Thymus (tissue), 11 donors: ENCODE measurements around the gene TUBA3D. TPM values are rescaled to one million over a fixed set of nuclear protein-coding genes. Genes with fewer than 3 reads are reported as not detected.
"Not testable (repeated sequence)": the region's sequence is repeated elsewhere in the genome, so short reads cannot be mapped to it uniquely, and the experiment has no call there.

Experiments
- DNase-seq, 9 donors: peaks; one replicate each; pipeline ENCODE4 v3.0.0-alpha.2; 2013; ENCODE audit warnings: low spot score in 9 of 9, low read depth in 6 of 9, missing footprints in 1 of 9
- H3K27ac ChIP-seq, 2 donors: one replicate each; pipeline ENCODE4 v1.5.1; 2013; ENCODE audit warnings: control low read depth in 1 of 2, low read depth in 1 of 2, low read length in 1 of 2, mild to moderate bottlenecking in 1 of 2, moderate library complexity in 1 of 2
- H3K27me3 ChIP-seq, 2 donors: one replicate each; pipeline ENCODE4 v1.5.1; 2013; ENCODE audit warnings: low read length in 1 of 2; ENCODE audit not compliant: control insufficient read depth in 2 of 2, insufficient read depth in 1 of 2
- H3K36me3 ChIP-seq, 2 donors: one replicate each; pipeline ENCODE4 v1.5.1; 2013; ENCODE audit warnings: low read length in 1 of 2, mild to moderate bottlenecking in 1 of 2, moderate library complexity in 1 of 2; ENCODE audit not compliant: control insufficient read depth in 2 of 2, insufficient read depth in 2 of 2
- H3K4me1 ChIP-seq, 2 donors: one replicate each; pipeline ENCODE4 v1.5.1; 2013; ENCODE audit warnings: low read length in 2 of 2; ENCODE audit not compliant: control insufficient read depth in 2 of 2, insufficient read depth in 2 of 2
- H3K4me3 ChIP-seq, 2 donors: one replicate each; pipeline ENCODE4 v1.5.1; 2013; ENCODE audit warnings: low read length in 2 of 2, control low read depth in 1 of 2, mild to moderate bottlenecking in 1 of 2
- H3K9me3 ChIP-seq, 2 donors: one replicate each; pipeline ENCODE4 v1.5.1; 2013; ENCODE audit warnings: low read length in 1 of 2, mild to moderate bottlenecking in 1 of 2; ENCODE audit not compliant: control insufficient read depth in 2 of 2, insufficient read depth in 1 of 2
- WGBS: extraction: QIAGEN DNeasy Blood & Tissue Kit; methylation state at CpG from one replicate; pipeline ENCODE4 v1.1.7; 2013; 5-methylcytosine and 5-hydroxymethylcytosine counted together
- polyA plus RNA-seq: library from polyadenylated mRNA; stranded (reverse); fragments of 200-250 nt; gene quantifications from one replicate; pipeline ENCODE4 v1.2.3, GENCODE V29; 2013
- total RNA-seq: library from RNA; stranded (reverse); fragments of 120-200 nt; gene quantifications from one replicate; pipeline ENCODE4 v1.2.4, GENCODE V29; 2013
- donor health status: healthy.

The TUBA3D gene
- total and polyA plus RNA-seq, 2 donors, result 0.05 to 4.1 TPM

DNA sequence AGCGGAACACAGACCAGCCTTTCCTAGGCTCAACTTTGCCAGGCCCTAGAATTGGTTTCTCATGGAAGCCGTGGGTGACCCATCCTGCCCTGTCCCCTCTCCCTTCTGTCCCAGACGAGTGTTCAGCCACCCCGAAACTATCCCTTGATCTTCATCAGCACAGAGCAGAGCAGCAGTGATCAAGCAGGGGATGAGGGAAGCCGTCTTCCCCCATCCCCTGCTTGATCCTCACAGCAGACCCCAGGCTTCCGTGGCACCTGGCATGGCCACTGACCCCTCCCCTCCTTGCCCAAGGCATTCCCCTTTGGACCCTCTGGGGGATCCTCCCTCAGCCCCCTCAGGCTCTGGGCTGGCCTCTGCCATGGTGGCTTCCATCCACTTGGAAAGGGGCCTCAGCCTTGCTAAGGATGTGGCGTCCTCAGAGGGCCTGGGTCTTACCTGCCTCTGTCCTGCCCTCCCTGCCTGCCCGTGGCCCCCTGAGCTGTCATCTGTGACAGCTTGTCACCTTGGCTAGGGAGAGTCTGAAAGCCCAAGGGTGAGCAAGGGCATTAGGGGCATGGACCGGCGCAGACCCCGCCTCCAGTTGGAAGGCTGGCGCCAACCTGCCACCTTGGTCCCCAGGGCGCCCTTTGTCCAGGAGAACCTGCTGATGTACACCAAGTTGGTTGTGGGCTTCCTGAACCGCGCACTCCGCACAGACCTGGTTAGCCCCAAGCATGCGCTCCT, 41.4 kb downstream of the TUBA3D start:
- Histone ChIP-seq H3K27ac (no peak overlapping the region), H3K4me3 (no peak overlapping the region), H3K9me3 (no peaks in the 10 kb centered on the region), H3K27me3 (no peaks in the 10 kb centered on the region), H3K4me1 (no peaks in the 10 kb centered on the region), H3K36me3 (peaks cover 39 to 58% of the 10 kb centered on the region in 2 donors)
- no peak for DNase-seq
- WGBS, result 98% methylated on average over 17 of the region's 17 CpGs

DNA sequence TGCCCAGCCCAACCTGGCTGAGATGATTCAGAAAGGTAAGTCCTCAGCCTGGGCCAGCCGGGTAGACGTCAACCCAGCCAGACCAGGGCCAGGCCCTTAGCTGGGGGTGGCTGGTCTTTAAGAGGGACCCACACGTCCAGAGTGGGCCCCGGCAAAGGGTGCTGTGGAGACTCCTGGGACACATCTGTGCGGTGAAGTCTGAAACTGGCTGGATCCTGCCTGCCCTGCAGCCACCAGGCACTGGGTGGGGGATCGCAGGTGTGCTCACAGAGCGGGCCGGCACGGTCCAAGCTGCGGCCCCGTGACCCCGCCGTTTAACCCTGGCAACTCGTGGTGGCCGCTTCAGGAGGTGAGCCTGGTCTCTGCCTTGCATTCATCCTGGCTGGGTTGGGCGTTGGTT, 41.9 kb downstream of the TUBA3D start:
- not testable (repeated sequence) for H3K27ac ChIP-seq, H3K9me3 ChIP-seq, DNase-seq, H3K4me1 ChIP-seq, H3K27me3 ChIP-seq, H3K4me3 ChIP-seq
- peaks cover 35 to 52% of the 10 kb centered on the region in 2 donors for H3K36me3 ChIP-seq
- 90% methylated on average over 16 of the region's 16 CpGs for WGBS

DNA sequence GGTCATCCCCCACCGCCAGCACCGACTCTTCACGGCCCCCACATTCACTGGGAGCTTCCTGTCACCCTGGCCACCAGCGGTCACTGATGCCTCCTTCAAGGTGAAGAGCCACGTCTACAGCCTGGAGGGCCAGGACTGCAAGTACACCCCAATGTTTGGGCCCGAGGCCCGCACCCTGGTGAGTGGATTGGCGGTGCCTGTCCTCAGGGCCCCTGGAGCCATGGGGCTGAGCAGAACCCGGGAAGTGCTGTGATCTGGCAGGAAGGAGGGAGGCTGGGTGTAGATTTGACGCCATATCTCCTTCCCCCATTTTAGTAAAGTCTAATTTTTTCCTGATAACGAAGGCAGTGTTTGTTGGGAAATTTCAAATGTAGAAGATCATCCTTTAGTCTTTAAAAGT, 42.6 kb downstream of the TUBA3D start:
- not testable (repeated sequence) for H3K27ac ChIP-seq, DNase-seq, H3K27me3 ChIP-seq, H3K9me3 ChIP-seq, H3K4me3 ChIP-seq, H3K4me1 ChIP-seq
- H3K36me3 ChIP-seq, result peaks cover 30 to 49% of the 10 kb centered on the region in 2 donors
- 96% methylated on average over 9 of the region's 11 CpGs for WGBS

DNA sequence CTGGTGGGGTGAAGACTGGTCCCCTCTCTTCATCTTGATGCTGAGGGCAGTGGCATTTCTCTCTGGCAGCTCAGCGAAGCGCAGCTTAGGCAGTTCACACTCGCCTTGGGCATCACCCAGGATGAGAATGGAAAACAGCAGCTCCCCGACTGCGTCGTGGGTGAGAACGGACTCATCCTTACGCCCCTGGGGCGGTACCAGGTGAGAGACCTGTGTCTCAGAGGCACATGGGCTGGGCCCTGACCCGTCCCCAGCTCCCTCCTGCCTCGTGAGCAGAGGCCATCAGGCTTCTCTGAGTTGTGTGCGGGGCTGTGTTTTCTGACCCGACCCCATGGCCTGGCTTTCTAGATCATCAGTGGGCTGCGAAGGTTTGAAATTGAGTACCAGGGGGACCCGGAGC, 43.5 kb downstream of the TUBA3D start:
- 98% methylated on average over 15 of the region's 15 CpGs for WGBS
- Histone ChIP-seq H3K4me3 (no peak overlapping the region), H3K9me3 (no peaks in the 10 kb centered on the region), H3K36me3 (peaks cover 30 to 43% of the 10 kb centered on the region in 2 donors), H3K27ac (no peak overlapping the region), H3K27me3 (no peaks in the 10 kb centered on the region), H3K4me1 (no peaks in the 10 kb centered on the region)
- DNase-seq, result no peak

DNA sequence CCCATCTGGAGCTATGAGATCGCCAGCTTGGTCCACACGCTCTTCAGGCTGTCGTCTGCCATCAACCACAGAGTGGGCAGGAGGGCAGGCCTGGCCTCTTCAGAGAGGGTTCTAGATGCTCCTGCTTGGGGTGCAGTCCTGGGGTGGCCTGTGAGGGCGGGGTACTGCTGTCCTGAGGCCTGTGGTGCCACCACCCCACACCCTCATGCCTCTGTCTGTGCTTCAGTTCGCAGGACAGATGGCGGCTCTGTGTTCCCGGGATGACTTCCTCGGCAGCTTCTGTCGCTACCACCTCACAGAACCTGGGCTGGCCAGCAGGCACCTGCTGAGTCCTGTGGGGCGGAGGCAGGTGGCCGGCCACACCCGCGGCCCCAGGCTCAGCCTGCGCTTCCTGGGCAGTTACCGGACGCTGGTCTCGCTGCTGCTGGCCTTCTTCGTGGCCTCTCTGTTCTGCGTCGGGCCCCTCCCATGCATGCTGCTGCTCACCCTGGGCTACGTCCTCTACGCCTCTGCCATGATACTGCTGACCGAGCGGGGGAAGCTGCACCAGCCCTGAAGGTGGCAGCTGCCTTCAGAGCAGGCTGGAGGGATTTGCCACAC, 44.1 kb downstream of the TUBA3D start:
- not testable (repeated sequence) for H3K27me3 ChIP-seq, H3K27ac ChIP-seq, H3K4me1 ChIP-seq, H3K9me3 ChIP-seq, DNase-seq, H3K4me3 ChIP-seq
- 89% methylated on average over 24 of the region's 24 CpGs for WGBS
- peaks cover 26 to 43% of the 10 kb centered on the region in 2 donors for H3K36me3 ChIP-seq

DNA sequence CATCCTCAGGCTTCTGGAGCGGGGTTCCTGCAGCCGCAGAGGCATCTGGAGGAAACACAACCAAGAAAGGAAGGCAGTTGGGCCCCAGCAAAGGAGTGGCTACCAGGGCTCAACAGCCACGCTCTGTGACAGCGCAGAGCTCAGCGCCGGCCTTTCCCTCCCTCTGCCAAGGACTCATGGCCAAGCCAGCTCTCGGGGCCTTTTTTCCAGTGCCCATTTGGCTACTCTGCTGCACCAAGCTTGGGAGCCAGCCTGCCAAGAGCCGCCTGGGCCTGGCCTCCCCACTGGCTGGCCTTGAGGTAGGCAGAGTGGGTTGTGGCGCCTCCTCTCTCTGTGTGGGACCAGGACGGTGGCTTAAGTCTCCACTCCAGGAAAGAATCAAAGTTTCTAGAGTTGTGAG, 44.6 kb downstream of the TUBA3D start:
- Histone ChIP-seq H3K27me3 (no peaks in the 10 kb centered on the region), H3K9me3 (no peaks in the 10 kb centered on the region), H3K36me3 (peaks cover 24 to 39% of the 10 kb centered on the region in 2 donors), H3K4me3 (no peak overlapping the region), H3K4me1 (no peaks in the 10 kb centered on the region), H3K27ac (no peak overlapping the region)
- WGBS, result 100% methylated on average over 10 of the region's 10 CpGs
- DNase-seq, result no peak

DNA sequence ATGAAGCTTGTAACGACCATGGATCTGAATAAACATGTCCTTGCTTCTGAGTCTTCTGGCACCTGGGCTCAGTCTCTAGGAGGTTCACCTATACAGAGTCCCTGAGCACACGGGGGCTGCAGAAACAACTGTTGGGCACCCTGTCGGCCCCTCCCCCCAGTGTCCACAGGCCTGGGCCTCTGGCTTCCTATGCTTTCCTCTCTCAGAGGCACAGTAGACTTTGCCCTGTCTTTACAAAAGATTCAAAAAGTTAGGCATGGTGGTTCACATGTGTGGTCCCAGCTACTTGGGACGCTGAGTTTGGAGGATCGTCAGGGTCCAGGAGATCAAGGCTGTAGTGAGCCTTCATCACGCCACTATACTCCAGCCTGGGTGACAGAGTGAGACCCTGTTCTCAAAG, 45.6 kb downstream of the TUBA3D start:
- WGBS, result 80% methylated on average over 6 of the region's 6 CpGs
- H3K27me3 ChIP-seq, DNase-seq, H3K4me1 ChIP-seq, H3K4me3 ChIP-seq, H3K9me3 ChIP-seq, H3K27ac ChIP-seq: not testable (repeated sequence)
- H3K36me3 ChIP-seq, result peaks cover 24 to 39% of the 10 kb centered on the region in 2 donors

DNA sequence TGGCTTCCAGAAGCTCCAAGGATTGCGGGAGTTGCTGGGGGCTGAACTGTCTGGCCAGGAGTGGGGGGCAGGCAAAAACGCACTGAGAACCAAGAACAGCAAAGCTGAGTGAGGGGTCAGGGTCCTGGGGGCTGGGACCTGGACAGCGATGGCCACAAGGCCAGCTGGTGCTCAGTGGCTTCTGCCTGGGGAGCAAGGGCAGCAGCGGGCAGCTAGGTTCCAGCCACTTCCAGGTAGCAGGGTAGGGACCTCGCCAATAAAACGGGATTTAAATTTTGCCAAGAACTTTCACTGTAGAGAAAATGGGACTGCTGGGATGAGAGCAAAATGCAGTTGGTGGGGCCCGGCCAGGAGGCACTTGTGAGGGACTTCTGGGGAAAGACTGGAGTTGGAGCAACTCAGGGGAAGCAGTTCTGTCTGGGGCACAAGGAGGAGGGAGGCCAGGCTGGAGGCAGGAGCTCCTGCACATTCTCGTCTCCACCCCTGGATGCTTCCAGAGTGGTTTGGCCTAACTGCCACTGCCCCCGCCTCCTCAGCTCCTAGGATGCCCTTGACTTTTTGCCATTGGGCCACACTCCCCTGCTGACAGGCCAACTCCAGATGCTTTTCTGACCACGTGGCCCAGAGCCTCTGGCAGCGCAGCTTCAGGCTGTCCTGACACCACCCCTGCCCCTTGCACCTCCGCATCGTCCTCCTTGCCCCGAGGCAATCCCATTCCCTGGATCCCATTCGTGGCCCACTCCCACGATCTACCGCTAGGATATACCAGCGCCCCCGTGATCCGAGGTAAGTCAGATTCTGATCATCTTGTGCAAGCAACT, 46.3 kb downstream of the TUBA3D start:
- H3K36me3 ChIP-seq, result peaks cover 21 to 32% of the 10 kb centered on the region in 2 donors
- no peak for DNase-seq
- no peaks in the 10 kb centered on the region for H3K27me3 ChIP-seq
- WGBS, result 97% methylated on average over 20 of the region's 20 CpGs
- H3K4me1 ChIP-seq, result peaks cover under 1 to 1% of the 10 kb centered on the region in 2 donors
- no peaks in the 10 kb centered on the region for H3K9me3 ChIP-seq
- no peak overlapping the region for H3K27ac ChIP-seq
- H3K4me3 ChIP-seq, result no peak overlapping the region

DNA sequence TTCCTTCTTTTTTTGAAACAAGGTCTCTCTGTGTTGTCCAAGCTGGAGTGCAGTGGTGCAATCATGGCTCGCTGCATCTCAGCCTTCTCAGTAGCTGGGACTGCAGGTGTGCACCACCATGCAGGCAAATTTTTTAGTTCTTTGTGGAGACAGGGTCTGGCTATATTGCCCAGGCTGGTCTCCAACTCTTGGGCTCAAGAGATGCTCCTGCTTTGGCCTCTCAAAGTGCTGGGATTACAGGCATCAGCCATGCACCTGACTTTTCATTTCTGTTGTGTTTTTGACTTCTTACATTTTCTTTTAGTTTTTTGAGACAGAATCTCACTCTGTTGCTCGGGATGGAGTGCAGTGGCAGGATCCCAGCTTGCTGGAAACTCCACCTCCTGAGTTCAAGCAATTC, 49.3 kb downstream of the TUBA3D start:
- not testable (repeated sequence) for H3K27me3 ChIP-seq, DNase-seq, H3K9me3 ChIP-seq, H3K4me3 ChIP-seq, H3K27ac ChIP-seq, H3K4me1 ChIP-seq
- WGBS, result 97% methylated on average over 2 of the region's 2 CpGs
- H3K36me3 ChIP-seq, result peaks cover 5 to 10% of the 10 kb centered on the region in 2 donors
